NCI-H2029 treated with DMSO at 0.1 percent for 48 hours (cell line): ENCODE data around the gene ARHGAP19.
"Not testable (repeated sequence)": the region's sequence is repeated elsewhere in the genome, so short reads cannot be mapped to it uniquely, and the experiment has no call there.

Experiments
- DNase-seq: peaks from one replicate; lab custom pipeline; 2025; lab: John Stamatoyannopoulos, UW

Gene ARHGAP19

DNA sequence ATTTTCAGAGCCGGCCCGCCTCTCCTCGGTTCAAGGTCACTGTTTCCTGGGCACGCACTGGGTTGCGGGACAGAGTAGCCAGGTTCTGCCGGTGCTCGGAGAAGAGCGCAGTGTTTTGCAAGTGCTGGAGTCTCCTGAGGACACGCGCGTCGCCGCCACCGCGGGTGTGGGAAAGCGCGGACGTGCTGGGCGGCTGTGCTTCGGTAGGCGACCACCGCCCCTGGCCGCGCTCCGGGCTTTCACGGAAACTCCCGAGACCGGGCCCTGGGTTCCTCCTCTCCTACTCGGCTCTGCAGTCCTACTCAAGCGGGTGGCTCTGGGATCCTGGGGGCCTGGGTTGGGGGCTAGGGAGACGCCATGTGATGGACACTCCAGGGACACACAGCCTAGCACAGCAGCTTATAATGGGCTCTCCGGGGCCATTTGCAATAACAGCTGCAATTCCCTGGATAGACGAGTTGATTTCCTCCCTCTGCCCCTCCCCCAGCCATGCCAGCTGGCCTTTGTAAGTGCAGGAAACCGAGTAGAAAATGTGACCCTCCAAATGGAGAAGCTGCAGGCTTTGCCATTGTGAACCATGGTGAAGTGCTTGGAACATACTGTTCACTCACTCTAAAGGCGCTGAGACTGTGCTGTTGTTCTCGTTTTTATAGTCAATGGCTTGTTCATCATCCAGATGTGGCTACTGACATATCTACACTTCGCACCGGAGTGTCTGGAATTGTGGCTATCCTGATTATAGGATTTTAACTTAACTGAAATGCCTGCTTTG, 28.8 kb upstream of the ARHGAP19 start:
- peak; percentile 50 for DNase-seq

DNA sequence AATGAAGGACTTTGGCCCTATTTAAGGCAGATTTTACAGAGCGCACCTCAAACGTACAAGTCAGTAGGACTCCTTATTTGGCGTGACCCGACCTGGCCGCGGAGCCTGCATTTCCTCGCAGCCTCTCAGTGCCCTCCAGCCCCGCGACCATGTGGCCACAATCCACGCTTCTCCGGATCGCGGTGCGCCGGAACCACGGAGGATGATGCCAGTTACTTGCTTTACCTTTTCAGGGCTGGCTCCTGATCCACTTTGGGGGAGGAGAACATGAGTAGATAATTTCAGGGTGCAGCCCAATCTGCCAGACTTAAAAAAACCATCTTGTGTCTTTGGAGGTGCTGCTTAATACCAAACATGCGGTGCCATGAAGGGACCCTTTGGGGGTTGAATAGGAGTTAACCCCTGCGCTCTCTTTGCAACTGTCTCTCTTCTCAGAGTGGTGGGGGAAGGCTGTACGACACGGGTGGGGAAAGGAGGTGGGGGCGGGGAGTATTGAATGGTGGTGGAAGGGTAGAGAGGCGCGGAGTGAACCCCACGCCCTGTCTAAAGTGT, 28.1 kb upstream of the ARHGAP19 start:
- DNase-seq = no peak

DNA sequence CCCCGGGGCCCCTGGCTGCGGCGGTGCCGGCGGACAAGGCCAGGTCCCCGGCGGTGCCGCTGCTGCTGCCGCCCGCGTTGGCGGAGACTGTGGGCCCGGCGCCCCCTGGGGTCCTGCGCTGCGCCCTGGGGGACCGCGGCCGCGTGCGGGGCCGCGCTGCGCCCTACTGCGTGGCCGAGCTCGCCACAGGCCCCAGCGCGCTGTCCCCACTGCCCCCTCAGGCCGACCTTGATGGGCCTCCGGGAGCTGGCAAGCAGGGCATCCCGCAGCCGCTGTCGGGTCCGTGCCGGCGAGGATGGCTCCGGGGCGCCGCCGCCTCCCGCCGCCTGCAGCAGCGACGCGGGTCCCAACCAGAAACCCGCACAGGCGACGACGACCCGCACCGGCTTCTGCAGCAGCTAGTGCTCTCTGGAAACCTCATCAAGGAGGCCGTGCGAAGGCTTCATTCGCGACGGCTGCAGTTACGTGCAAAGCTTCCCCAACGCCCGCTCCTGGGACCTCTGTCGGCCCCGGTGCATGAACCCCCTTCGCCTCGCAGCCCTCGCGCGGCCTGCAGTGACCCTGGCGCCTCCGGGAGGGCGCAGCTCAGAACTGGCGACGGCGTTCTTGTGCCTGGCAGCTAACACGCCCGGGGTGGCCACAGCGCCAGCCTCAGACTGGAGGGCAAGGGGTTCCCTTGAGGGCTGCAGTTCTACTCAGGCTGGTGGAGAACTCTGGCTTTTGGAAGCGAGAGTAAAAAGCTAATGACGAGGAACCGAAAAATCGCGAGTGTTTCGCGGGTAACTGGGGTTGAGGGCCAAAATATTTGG, 27.4 kb upstream of the ARHGAP19 start:
- DNase-seq = no peak

DNA sequence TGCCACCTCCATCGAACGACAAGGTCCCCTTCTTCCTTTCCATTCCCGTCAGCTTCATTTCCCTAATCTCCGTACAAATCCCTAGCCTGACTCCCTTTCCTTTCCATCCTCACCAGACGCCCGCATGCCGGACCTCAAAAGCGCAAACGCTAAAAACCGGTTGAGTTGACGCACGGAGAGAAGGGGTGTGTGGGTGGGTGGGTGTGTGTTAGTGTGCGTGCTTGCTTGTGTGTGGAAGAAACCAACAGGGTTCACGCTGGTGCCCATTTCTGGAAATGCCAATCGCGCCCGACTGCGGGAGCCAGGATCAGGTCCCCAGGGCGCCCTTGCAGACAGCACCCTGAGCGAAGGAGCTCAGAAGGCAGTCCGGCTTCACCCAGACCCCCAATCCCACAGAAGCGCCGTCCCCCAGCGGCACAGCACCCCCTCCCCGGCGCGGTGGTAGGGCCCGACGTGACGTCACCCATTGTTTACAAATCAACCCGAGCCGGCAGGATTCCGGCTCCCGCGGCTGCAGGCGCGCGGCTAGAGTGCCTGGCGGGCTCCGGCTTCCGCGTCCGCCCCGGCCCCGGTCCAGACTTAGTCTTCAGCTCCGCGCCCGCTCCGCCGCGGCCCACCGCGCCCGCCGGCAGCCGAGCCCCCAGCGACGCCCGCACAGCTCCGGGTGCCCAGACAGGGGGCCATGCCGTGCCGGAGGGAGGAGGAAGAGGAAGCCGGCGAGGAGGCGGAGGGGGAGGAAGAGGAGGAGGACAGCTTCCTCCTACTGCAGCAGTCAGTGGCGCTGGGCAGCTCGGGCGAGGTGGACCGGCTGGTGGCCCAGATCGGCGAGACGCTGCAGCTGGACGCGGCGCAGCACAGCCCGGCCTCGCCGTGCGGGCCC, 26.6 kb upstream of the ARHGAP19 start, which contains the start of gene FRAT1:
FRAT1 (plus strand) TSS at position 500 of the 880 bp plus-strand sequence; CDS start at position 683, 183 bp downstream.
- DNase-seq = peak; percentile 29

DNA sequence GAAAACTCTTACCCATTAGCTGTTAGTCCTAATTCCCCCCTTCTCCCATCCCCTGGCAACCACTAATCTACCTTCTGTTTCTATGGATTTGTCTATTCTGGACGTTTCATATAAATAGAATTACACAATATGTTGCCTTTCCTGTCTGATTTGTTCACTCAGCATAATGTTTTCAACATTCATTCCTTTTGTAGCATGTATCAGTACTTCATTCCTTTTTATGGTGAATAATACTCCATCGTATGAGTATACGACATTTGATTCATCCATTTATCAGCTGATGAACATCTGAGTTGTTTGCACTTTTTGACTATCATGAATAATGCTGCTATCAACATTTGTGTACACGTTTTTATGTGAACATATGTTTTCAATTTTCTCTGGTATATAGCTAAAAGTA, 22.2 kb upstream of the ARHGAP19 start:
- no peak for DNase-seq

DNA sequence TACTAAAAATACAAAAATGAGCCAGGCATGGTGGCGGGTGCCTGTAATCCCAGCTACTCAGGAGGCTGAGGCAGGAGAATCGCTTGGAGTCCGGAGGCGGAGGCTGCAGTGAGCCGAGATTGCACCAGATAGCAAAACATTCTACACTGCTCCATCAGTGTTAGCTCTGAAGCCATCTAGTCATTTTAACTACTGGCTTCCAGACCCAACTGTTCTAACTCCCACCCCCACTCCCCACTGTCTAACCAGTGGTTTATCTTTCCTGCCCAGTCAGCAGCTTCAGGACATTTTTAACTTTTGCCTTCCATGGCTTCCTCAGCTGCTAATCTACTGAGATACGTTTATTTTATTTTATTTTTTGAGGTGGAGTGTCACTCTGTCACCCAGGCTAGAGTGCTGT, 20.5 kb upstream of the ARHGAP19 start:
- DNase-seq = no peak

DNA sequence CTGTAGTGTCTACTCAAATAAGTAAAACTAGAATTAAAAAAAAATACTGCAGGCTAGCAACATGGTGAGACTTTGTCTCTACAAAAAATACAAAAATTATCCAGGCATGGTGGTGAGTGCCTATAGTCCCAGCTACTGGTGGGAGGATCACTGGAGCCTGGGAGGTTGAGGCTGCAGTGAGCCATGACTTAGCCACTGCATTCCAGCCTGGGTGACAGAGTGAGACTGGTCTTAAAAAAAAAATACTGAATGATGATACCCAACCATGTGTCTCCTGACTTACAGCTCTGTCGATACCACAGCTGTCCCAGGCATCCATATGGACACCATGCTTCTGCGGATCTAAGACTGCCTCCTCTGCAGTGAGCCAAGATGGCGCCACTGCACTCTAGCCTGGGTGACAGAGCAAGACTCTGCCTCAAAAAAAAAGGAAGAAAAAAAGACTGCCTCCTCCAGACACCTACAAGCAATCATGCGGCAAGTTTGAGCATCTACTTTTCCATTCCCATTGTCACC, 18.7 kb upstream of the ARHGAP19 start:
- DNase-seq = no peak

DNA sequence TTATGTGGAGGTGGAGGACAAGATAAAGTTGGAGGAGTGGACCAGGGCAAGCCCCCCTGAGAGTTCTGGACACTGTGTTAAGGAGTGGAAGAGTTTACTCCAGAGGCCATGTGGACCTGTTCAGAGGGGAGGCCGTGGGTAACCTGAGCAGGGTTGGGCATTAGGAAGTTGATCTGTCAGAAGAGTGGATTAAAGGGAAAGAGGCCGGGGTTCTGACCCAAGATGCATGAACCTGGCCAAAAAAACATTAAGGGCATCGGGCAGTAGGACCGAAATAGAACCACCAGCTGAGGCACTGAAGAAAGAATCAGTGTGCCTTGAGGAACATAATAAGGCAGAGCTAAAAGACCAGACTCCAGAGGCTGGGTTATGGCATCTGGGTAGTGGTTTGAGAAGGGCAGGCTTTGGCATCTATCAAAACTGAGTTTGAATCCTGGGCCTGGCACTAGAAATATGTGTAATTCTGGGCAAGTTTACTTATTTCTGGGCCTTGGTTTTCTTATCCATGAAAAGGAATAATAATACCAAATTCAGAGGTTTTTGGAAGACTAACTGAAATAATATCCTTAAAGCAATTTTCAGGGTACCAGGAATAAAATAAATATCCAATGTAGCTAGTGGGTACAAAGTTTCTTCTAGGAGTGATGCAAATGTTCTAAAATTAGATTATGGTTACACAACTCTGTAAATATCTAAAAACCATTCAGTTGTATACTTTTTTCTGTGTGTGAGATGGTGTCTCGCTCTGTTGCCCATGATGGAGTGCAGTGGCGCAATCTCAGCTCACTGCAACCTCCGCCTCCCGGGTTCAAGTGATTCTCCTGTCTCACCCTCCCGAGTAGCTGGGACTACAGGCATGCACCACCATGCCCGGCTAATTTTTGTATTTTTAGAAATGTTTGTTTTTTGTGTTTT, 15.7 kb upstream of the ARHGAP19 start:
- DNase-seq = no peak

DNA sequence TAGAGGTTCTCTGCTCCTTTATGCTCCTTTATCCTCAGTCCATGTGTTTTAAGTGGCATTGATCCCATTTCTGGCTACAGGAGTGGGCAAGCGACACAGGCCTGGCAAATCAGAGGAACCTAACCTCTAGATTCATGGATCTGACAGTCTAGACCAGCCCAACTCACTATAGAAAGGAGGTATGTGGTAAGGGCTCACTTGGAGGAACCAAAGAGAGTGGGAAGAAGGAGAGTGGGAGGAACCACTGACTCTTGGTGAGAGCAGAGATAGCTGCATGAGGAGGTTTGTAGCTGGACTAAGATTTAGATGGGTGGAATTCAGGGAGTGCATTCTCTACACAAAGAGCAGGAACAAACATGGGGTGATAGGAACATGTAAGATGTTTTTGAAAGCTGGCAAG, 15.0 kb upstream of the ARHGAP19 start:
- no peak for DNase-seq

DNA sequence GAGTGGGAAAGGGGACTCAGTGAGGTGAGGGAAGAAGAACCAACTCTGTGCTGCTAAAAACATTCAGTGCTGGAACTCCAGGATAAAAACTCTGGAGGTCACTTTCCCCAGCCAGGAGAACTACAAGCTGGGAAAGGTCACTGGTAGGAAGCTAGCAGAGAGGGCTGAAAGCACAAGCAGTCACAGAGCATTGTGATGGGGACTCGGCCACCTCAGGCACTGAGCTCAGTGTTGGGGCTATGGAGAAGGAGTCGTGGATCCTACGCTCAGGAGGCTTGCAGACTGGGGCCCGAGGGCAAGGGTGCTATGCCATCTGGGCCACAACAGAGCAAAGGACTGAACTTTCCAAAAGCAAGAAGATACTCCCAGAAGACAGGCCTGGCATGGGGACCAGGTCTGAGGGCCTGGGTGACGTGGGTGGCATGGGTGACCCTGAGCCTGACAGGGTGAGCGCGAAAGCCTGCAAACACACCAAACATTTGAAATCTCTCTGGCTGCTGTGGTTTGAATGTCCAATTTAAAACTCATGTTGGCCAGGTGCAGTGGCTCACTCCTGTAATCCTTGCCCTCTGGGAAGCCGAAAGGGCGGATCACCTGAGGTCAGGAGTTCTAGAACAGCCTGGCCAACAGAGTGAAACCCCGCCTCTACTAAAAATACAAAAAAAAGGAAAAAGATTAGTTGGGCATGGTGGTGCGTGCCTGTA, 9.8 kb upstream of the ARHGAP19 start:
- DNase-seq = no peak

DNA sequence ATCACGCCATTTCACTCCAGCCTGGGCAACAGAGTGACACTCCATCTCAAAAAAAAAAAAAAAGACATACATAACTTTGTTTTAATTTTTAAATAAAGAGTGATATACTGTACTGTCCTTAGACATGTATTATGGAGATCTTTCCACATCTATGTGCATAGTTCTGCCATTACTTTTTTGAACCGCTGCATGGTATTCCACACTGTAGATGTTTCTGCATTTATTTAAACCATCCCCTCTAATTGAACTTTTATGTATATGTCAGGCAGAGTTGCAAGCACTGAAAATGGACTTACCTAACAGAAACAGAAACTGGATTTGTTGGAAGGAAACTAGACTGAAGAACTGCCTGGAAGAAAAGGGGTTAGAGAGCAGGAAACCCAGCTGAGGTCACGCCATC, 8.5 kb upstream of the ARHGAP19 start:
- no peak for DNase-seq

DNA sequence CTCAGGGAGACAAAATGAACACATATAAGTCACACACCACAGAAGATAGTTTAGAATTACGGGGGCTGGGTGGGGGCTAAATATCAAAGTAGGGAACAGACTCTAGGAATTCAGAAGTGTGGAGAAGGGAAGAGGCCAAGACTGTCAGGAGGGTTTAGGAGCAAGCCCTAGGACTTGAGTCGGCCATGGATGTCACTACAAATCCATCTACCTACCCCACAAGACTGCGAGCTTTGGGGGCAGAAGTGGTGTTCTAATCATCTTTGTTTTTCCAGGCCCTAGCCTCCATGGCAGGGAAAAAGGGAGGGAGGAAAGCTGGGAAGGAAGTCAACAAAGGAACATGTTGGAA, 5.8 kb upstream of the ARHGAP19 start:
- DNase-seq = no peak

DNA sequence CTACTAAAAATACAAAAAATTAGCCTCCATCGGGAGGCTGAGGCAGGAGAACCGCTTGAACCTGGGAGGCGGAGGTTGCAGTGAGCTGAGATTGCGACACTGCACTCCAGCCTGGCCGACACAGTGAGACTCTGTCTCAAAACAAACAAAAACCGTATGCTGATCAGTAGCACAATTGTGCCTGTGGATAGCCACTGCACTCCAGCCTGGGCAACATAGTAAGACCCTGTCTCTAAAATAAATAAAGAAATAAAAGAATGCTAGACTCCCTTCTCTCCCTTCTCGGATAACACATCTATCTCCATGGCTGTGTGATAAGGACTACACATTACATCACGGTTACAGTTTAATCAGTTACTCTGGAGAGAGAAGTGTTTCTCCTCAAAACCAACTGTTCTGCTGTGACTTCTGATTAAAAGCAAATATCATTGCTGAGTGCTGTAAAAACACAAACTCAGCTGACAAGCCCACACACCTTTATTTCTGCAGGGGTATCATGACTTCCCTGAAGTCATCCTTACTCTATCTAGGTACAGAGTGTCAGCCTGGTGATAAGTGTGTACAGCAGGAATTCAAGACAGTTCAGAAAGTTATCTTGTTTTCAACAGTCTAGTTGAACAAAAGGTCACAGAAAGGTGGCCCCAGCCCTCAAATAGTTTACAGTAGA, 5.3 kb upstream of the ARHGAP19 start:
- DNase-seq = no peak

DNA sequence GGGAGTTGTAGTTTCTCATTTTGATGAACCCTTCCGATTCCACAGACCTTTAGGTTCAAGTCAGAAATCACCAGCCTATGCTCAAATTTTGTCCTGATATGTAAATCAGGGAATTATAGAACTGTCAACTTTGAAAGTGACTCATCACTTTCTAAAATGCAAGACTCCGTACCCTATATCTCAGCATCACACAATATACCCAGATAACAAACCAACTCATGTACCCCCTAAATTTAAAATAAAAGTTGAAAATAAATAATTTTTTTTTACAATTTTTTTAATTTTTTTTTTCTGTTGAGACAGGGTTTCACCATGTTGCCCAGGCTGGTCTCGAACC, 393 bp upstream of the ARHGAP19 start:
- no peak for DNase-seq

DNA sequence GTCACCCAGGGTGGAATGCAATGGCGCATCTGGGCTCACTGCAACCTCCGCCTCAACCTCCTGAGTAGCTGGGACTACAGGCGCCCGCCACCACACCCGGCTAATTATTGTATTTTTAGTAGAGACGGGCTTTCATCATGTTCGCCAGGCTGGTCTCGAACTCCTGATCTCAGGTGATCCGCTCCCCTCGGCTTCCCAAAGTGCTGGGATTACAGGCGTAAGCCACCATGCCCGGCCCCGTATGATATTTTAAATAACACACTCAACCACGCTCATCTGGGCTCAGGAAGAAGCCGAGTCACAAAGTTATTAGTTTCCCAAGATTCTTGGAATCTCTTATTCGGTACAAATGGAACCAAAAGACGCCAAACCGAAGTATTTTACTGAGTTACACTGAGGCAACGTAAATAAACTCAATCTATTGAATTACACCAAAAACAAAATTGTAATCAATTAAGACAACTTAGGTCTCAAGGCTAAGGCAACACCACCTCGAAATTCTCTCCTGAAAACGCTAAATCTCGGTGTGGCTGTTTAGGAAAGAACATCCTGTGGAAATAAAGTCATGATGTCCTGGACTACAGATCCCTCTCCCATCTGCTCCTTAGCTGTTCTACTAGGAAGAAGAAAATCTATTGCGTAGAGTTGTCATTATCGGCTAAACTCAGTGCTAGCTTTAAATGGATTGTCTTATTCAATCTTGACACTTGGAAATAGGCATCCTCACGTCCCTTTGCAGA, 910 bp downstream of the ARHGAP19 start:
- no peak for DNase-seq

DNA sequence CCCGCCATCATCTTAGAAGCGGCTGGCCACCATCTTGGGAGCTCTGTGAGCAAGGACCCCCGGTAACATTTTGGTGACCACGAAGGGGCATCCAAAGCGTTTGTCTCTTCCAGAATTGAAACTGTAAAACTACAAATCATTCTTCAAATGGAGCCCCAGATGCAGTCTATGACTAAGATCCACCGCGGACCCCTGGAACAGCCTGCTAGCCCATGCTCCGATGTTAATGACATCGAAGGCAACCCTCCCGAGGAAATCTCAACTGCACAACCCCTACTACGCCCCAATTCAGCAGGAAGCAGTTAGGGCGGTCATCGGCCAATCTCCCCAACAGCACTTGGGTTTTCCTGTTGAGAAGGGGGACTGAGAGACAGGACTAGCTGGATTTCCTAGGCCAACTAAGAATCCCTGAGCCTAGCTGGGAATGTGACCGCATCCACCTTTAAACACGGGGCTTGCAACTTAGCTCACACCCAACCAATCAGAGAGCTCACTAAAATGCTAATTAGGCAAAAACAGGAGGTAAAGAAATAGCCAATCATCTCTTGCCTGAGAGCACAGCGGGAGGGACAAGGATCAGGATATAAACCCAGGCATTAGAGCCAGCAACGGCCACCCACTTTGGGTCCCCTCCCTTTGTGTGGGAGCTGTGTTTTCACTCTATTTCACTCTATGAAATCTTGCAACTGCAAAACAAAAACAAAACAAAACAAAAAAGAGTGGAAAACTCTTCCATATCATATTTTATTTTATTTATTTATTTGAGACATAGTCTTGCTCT, 1.7 kb downstream of the ARHGAP19 start:
- not testable (repeated sequence) for DNase-seq

DNA sequence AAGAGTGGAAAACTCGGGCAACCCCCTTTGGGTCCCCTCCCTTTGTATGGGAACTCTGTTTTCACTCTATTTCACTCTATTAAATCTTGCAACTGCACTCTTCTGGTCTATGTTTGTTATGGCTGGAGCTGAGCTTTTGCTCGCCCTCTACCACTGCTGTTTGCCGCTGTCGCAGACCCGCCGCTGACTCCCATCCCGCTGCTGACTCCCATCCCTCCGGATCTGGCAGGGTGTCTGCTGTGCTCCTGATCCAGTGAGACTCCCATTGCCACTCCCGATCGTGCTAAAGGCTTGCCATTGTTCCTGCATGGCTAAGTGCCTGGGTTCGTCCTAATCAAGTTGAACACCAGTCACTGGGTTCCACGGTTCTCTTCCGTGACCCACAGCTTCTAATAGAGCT, 2.4 kb downstream of the ARHGAP19 start:
- not testable (repeated sequence) for DNase-seq

DNA sequence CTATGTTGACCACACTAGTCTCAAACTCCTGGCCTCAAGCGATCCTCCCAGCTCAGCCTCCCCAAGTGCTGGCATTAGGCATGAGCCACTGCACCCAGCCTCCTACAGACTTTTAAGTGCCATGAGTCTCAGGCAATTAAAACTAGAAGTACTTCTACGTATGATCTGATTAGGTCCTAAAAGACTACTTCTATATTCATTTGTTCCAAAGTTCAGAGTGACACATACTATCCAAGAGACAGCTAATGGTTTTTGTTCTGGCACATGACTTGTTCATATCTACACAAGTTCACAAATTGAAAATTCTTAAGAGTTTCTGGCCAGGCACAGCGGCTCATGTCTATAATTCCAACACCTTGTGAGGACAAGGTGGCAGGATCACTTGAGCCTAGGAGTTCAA, 11.7 kb downstream of the ARHGAP19 start:
- DNase-seq = no peak
